Measurements from ENCODE around the gene MAP2K3.

The MAP2K3 gene

DNA sequence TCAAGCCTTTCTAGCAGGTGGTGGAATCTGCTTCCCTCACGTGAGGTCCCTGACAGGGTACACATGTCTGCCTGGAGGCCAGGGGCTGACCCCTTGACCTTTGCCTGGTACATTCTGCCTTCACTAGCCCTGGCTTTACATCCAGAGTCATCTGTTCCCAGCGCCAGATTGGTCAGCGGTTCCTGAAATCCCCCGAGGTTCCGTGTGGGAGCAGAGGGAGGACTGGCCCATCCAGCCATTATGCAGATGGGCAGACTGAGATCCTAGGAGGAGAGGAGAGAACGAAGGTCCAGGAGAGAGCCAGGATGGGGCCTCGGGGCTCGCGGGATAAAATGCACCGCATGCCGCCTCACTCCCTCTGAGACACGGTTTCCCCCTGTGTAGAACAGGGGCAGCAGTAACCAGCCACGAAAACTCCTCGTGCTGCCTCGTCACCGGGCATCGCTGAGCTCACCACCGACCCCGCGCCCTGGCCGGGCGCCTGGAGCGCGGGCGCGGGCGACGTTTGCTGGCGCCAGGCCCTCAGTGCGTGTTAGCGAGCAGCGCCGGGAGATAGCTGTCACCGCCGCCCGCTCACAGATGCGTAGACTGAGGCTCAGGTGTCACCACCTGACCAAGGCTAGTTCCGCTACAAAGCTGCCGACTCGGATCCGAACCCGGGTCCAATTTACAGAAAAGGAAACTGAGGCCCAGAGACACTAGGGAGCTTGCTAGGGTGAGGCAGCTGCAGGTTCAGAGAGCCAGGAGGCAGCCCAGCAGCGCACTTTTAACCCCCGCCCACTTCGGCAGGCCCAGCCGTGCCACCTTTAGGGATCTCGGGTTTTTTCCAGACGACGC is 811 bp upstream of the MAP2K3 start:
- H3K4me2 ChIP-seq (ENCODE audit: low read length), result peak overlapping the region; percentile 48
- H3K4me1 ChIP-seq, result peaks cover 26% of the 10 kb centered on the region
- no peaks in the 10 kb centered on the region for H3K9me3 ChIP-seq (ENCODE audit: control insufficient read depth, low read length)
- TF ChIP-seq, protein P1, sequence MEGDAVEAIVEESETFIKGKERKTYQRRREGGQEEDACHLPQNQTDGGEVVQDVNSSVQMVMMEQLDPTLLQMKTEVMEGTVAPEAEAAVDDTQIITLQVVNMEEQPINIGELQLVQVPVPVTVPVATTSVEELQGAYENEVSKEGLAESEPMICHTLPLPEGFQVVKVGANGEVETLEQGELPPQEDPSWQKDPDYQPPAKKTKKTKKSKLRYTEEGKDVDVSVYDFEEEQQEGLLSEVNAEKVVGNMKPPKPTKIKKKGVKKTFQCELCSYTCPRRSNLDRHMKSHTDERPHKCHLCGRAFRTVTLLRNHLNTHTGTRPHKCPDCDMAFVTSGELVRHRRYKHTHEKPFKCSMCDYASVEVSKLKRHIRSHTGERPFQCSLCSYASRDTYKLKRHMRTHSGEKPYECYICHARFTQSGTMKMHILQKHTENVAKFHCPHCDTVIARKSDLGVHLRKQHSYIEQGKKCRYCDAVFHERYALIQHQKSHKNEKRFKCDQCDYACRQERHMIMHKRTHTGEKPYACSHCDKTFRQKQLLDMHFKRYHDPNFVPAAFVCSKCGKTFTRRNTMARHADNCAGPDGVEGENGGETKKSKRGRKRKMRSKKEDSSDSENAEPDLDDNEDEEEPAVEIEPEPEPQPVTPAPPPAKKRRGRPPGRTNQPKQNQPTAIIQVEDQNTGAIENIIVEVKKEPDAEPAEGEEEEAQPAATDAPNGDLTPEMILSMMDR (IDR thresholded peaks at IDR 0.05), result no peak
- peak overlapping the region; percentile 99 for H2AFZ ChIP-seq
- H3K79me2 ChIP-seq, result peaks cover 34% of the 10 kb centered on the region
- no peaks in the 10 kb centered on the region for H3K27me3 ChIP-seq (ENCODE audit: control insufficient read depth, insufficient read depth, low read length)
- H3K36me3 ChIP-seq (ENCODE audit: control insufficient read depth, insufficient read depth, low read length), result no peaks in the 10 kb centered on the region
- H3K9ac ChIP-seq, result no peak overlapping the region
- H3K4me3 ChIP-seq (ENCODE audit: low read depth, low read length), result peak overlapping the region; percentile 59
- no peak overlapping the region for H3K27ac ChIP-seq

GRCh38 chr17:21285164-21286065 is 904 bp downstream of the MAP2K3 start:
- H3K79me2 ChIP-seq, result peaks cover 44% of the 10 kb centered on the region
- H3K36me3 ChIP-seq (ENCODE audit: control insufficient read depth, insufficient read depth, low read length), result no peaks in the 10 kb centered on the region
- TF ChIP-seq, protein P1 (IDR thresholded peaks at IDR 0.05), result no peak
- H3K4me1 ChIP-seq, result peaks cover 26% of the 10 kb centered on the region
- H3K4me2 ChIP-seq (ENCODE audit: low read length), result peak overlapping the region; percentile 91
- H2AFZ ChIP-seq, result peak overlapping the region; percentile 99
- no peaks in the 10 kb centered on the region for H3K27me3 ChIP-seq (ENCODE audit: control insufficient read depth, insufficient read depth, low read length)
- peak overlapping the region; percentile 59 for H3K4me3 ChIP-seq (ENCODE audit: low read depth, low read length)
- peak overlapping the region; percentile 70 for H3K27ac ChIP-seq
- peak overlapping the region; percentile 44 for H3K9ac ChIP-seq
- no peaks in the 10 kb centered on the region for H3K9me3 ChIP-seq (ENCODE audit: control insufficient read depth, low read length)

GRCh38 chr17:21286066-21286770 is 1.7 kb downstream of the MAP2K3 start:
- TF ChIP-seq, protein P1 (IDR thresholded peaks at IDR 0.05), result no peak
- Histone ChIP-seq H3K4me3 (ENCODE audit: low read depth, low read length) (peak overlapping the region; percentile 59), H3K27ac (peak overlapping the region; percentile 70), H3K9me3 (ENCODE audit: control insufficient read depth, low read length) (no peaks in the 10 kb centered on the region), H3K4me2 (ENCODE audit: low read length) (peak overlapping the region; percentile 91), H2AFZ (peak overlapping the region; percentile 13), H3K36me3 (ENCODE audit: control insufficient read depth, insufficient read depth, low read length) (no peaks in the 10 kb centered on the region), H3K9ac (no peak overlapping the region), H3K4me1 (peaks cover 26% of the 10 kb centered on the region), H3K79me2 (peaks cover 47% of the 10 kb centered on the region), H3K27me3 (ENCODE audit: control insufficient read depth, insufficient read depth, low read length) (no peaks in the 10 kb centered on the region)

DNA sequence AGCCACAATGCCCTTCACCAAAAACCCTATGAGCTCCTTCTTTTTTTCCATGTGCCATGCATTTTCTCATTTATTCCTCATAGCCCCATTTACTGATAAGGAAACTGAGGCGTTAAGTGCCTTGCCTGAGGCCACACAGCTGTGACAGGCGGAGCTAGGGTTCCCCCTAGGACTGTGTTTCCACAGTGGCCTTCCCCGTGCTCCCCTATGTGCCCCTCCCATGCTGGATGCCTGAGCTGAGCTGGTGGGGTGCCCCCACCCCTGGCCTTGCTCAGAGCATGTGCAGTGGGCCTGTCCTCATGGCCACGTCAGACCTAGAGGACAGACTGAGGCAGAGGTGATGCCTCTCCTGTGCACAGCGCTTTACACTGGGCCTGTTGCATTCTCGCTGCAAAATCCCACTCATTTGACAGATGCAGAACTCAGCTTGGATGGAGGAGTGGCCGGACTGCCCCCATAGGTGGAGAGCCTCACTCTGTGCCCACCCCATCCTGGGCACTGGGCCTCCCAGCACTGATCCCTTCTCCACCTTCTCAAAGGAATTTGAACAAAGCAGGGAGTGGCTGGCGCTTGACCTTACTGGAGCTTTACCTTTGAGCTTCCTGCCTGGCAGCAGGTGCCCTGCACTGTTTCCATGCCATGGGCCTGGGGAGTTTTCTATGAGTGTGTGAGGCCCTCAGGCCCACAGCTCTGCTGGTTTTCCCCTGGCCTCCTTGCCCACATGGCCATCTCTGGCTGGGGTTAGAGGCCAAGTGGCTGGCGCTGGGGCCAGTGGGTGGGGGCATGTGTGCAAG is 2.6 kb downstream of the MAP2K3 start:
- H3K9me3 ChIP-seq (ENCODE audit: control insufficient read depth, low read length), result no peaks in the 10 kb centered on the region
- no peaks in the 10 kb centered on the region for H3K27me3 ChIP-seq (ENCODE audit: control insufficient read depth, insufficient read depth, low read length)
- peaks cover 26% of the 10 kb centered on the region for H3K4me1 ChIP-seq
- no peak overlapping the region for H2AFZ ChIP-seq
- no peaks in the 10 kb centered on the region for H3K36me3 ChIP-seq (ENCODE audit: control insufficient read depth, insufficient read depth, low read length)
- peak overlapping the region; percentile 59 for H3K4me3 ChIP-seq (ENCODE audit: low read depth, low read length)
- TF ChIP-seq, protein P1 (IDR thresholded peaks at IDR 0.05), result no peak
- peak overlapping the region; percentile 65 for H3K27ac ChIP-seq
- H3K9ac ChIP-seq, result no peak overlapping the region
- peaks cover 52% of the 10 kb centered on the region for H3K79me2 ChIP-seq
- H3K4me2 ChIP-seq (ENCODE audit: low read length), result peak overlapping the region; percentile 91
